Panc1 (cell line): Measurements from ENCODE around the gene RPA3.

ENCODE experiments used
- CTCF ChIP-seq: fragments of 450-650 bp; IDR thresholded peaks from 2 replicates; pipeline ENCODE4 v1.5.1; 2017; ENCODE audit warnings: mild to moderate bottlenecking
- POLR2AphosphoS5 ChIP-seq: IDR thresholded peaks from 2 replicates; pipeline ENCODE4 v1.6.1; 2012; ENCODE audit warnings: mild to moderate bottlenecking, low read depth, low read length, moderate library complexity
- TF ChIP-seq, protein P1 (sequence below), 2 experiments: IDR thresholded peaks; 2 replicates each; pipeline ENCODE4 v1.6.1; 2011 to 2012; ENCODE audit warnings: low read depth in 2 of 2, control low read depth in 1 of 2, low read length in 1 of 2, mild to moderate bottlenecking in 1 of 2, moderate library complexity in 1 of 2; ENCODE audit not compliant: insufficient read depth in 1 of 2

GRCh38 chr7:7765422-7765821, 47.0 kb upstream of the RPA3 start:
- no peak for TF ChIP-seq CTCF
- TF ChIP-seq, protein P1, sequence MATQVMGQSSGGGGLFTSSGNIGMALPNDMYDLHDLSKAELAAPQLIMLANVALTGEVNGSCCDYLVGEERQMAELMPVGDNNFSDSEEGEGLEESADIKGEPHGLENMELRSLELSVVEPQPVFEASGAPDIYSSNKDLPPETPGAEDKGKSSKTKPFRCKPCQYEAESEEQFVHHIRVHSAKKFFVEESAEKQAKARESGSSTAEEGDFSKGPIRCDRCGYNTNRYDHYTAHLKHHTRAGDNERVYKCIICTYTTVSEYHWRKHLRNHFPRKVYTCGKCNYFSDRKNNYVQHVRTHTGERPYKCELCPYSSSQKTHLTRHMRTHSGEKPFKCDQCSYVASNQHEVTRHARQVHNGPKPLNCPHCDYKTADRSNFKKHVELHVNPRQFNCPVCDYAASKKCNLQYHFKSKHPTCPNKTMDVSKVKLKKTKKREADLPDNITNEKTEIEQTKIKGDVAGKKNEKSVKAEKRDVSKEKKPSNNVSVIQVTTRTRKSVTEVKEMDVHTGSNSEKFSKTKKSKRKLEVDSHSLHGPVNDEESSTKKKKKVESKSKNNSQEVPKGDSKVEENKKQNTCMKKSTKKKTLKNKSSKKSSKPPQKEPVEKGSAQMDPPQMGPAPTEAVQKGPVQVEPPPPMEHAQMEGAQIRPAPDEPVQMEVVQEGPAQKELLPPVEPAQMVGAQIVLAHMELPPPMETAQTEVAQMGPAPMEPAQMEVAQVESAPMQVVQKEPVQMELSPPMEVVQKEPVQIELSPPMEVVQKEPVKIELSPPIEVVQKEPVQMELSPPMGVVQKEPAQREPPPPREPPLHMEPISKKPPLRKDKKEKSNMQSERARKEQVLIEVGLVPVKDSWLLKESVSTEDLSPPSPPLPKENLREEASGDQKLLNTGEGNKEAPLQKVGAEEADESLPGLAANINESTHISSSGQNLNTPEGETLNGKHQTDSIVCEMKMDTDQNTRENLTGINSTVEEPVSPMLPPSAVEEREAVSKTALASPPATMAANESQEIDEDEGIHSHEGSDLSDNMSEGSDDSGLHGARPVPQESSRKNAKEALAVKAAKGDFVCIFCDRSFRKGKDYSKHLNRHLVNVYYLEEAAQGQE (IDR thresholded peaks at IDR 0.05; ENCODE audit: insufficient read depth in 1 of 2, low read depth in 2 of 2, low read length in 1 of 2), result no peak
- no peak for TF ChIP-seq POLR2AphosphoS5
